Effector memory CD4-positive, alpha-beta T cell (primary cell): Measurements from ENCODE around the gene EIF2S2.
"Not testable (repeated sequence)": the region's sequence is repeated elsewhere in the genome, so short reads cannot be mapped to it uniquely, and the experiment has no call there.

ENCODE experiments used
- DNase-seq, 3 donors: peaks; one replicate each; pipeline ENCODE4 v3.0.0-alpha.2; 2020
- H3K27ac ChIP-seq: 2 replicates; pipeline ENCODE4 v1.7.0; 2013; ENCODE audit warnings: mild to moderate bottlenecking, low read length, moderate library complexity; ENCODE audit not compliant: insufficient read depth, poor library complexity, severe bottlenecking
- H3K27me3 ChIP-seq: replicated peaks from 2 replicates; pipeline ENCODE4 v1.7.0; 2013; ENCODE audit warnings: mild to moderate bottlenecking, low read length; ENCODE audit not compliant: insufficient read depth, control insufficient read depth, poor library complexity, severe bottlenecking
- H3K36me3 ChIP-seq: 2 replicates; pipeline ENCODE4 v1.7.0; 2013; ENCODE audit warnings: mild to moderate bottlenecking, low read length, moderate library complexity; ENCODE audit not compliant: control insufficient read depth, insufficient read depth
- H3K4me1 ChIP-seq: 2 replicates; pipeline ENCODE4 v1.7.0; 2013; ENCODE audit warnings: low read length, mild to moderate bottlenecking; ENCODE audit not compliant: control insufficient read depth, insufficient read depth, poor library complexity, severe bottlenecking
- H3K4me3 ChIP-seq: 2 replicates; pipeline ENCODE4 v1.7.0; 2013; ENCODE audit warnings: low read length, low read depth, mild to moderate bottlenecking; ENCODE audit not compliant: insufficient read depth, poor library complexity, severe bottlenecking
- H3K9me3 ChIP-seq: 2 replicates; pipeline ENCODE4 v1.7.0; 2013; ENCODE audit warnings: mild to moderate bottlenecking, low read length, moderate library complexity; ENCODE audit not compliant: control insufficient read depth

Gene EIF2S2

DNA sequence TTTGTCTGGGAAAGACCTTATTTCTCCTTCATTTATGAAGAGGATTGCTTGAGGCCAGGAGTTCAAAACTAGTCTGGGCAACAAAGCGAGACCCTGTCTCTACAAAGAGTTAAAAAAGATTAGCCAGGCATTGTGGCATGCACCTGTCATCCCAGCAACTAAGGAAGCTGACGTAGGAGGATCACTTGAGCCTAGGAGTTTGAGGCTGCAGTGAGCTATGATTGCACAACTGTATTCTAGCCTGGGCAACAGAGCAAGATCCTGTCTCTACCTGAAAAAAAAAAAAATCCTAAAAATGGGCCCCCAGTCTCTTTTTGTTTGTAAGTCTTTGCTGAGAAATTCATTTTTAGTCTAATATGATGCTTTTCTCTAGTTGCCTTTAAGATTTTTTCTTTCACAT is 29.2 kb upstream of the EIF2S2 start:
- Histone ChIP-seq H3K36me3 (no peaks in the 10 kb centered on the region), H3K9me3 (no peaks in the 10 kb centered on the region), H3K27ac (no peak overlapping the region), H3K4me3 (no peak overlapping the region), H3K27me3 (no peaks in the 10 kb centered on the region), H3K4me1 (no peaks in the 10 kb centered on the region)
- no peak for DNase-seq

DNA sequence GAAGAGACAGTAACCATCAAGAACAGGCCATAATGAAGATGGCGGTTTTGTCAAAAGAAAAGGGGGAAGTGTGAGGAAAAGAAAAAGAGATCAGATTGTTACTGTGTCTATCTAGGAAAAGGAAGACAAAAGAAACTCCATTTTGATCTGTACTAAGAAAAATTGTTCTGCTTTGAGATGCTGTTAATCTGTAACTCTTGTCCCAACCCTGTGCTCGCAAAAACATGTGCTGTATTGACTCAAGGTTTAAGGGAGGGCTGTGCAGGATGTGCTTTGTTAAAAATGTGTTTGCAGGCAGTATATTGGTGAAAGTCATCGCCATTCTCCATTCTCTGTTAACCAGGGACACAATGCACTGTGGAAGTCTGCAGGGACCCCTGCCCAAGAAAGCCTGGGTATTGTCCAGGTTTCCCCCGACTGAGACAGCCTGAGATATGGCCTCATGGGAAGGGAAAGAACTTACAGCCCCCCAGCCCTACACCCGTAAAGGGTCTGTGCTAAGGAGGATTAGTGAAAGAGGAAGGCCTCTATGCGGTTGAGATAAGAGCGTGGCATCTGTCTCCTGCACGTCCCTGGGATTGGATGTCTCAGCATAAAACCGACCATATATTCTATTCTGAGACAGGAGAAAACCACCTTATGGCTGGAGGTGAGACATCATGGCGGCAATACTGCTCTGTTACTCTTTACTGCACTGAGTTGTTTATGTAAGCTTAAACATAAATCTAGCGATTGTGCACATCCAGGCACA is 23.7 kb upstream of the EIF2S2 start:
- H3K9me3 ChIP-seq, H3K36me3 ChIP-seq, H3K4me3 ChIP-seq, DNase-seq, H3K27me3 ChIP-seq, H3K4me1 ChIP-seq, H3K27ac ChIP-seq: not testable (repeated sequence)

DNA sequence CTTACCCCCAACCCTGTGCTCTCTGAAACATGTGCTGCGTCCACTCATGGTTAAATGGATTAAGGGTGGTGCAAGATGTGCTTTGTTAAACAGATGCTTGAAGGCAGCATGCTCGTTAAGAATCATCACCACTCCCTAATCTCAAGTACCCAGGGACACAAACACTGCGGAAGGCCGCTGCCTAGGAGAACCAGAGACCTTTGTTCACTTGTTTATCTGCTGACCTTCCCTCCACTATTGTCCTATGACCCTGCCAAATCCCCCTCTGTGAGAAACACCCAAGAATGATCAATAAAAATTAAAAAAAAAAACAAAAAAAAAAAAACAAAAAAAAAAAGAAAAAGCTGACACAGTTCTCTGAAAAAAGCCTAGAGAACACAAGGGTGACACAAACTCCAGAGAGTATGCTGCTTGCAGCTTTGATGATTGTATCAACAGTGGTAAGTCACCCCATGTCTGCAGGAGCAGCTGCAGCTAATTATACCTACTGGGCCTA is 21.4 kb upstream of the EIF2S2 start:
- not testable (repeated sequence) for H3K27ac ChIP-seq, DNase-seq

DNA sequence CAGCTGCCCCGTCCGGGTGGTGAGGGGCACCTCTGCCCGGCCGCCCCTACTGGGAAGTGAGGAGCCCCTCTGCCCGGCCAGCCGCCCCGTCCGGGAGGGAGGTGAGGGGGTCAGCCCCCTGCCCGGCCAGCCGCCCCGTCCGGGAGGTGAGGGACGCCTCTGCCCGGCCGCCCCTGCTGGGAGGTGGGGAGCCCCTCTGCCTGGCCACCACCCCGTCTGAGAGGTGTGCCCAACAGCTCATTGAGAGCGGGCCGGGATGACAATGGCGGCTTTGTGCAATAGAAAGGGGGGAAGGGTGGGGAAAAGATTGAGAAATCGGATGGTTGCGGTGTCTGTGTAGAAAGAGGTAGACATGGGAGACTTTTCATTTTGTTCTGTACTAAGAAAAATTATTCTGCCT is 20.9 kb upstream of the EIF2S2 start:
- H3K27me3 ChIP-seq, H3K4me3 ChIP-seq, H3K4me1 ChIP-seq, H3K9me3 ChIP-seq, H3K36me3 ChIP-seq, H3K27ac ChIP-seq, DNase-seq: not testable (repeated sequence)

More for the DNA sequence above, 21.4 kb upstream of the EIF2S2 start:
- not testable (repeated sequence) for H3K4me3 ChIP-seq, H3K4me1 ChIP-seq, H3K36me3 ChIP-seq, H3K27me3 ChIP-seq, H3K9me3 ChIP-seq

DNA sequence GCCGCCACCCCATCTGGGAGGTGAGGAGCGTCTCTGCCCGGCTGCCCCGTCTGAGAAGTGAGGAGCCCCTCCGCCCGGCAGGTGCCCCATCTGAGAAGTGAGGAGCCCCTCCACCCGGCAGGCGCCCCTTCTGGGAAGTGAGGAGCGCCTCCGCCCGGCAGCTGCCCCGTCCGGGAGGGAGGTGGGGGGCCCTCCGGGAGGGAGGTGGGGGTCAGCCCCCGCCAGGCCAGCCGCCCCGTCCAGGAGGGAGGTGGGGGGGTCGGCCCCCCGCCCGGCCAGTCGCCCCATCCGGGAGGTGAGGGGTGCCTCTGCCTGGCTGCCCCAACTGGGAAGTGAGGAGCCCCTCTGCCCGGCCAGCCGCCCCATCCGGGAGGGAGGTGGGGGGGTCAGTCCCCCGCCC is 20.4 kb upstream of the EIF2S2 start:
- not testable (repeated sequence) for H3K27ac ChIP-seq, H3K36me3 ChIP-seq, H3K4me1 ChIP-seq, DNase-seq, H3K9me3 ChIP-seq, H3K27me3 ChIP-seq, H3K4me3 ChIP-seq

DNA sequence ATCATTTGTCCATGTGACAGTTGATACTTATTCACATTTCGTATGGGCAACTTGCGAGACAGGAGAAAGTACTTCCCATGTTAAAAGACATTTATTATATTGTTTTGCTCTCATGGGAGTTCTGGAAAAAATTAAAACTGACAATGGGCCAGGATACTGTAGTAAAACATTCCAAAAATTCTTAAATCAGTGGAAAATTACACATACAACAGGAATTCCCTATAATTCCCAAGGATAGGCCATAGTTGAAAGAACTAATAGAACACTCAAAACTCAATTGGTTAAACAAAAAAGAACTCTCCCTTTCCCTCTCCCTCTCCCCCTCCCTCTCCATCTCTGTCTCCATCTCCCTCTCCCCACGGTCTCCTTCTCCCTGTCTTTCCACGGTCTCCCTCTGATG is 19.4 kb upstream of the EIF2S2 start:
- Histone ChIP-seq H3K27ac (no peak overlapping the region), H3K27me3 (no peaks in the 10 kb centered on the region), H3K9me3 (no peaks in the 10 kb centered on the region), H3K4me3 (no peak overlapping the region), H3K36me3 (no peaks in the 10 kb centered on the region), H3K4me1 (no peaks in the 10 kb centered on the region)
- no peak for DNase-seq

DNA sequence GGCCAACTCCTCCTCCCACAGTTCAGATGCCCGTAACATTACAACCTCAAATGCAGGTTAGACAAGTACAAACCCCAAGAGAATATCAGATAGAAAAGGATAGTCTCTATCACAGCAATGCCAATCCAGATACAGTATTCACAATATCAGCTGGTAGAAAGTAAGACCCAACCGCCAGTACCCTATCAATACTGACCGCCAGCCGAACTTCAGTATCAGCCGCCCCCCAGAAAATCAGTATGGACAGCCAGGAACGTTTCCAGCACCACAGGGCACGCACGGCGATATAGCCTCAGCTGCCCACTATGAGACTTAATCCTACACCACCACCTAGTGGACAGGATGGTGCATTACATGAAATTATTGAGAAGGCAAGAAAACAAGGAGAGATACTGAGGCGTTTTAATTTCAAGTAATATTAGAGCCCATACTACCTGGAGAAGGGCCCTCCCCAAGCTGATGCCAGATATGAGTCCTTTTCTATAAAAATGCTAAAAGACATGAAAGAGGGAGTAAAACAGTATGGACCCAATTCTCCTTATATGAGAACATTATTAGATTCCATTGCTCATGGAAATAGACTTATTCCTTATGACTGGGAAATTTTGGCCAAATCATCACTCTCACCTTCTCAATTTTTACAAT is 17.6 kb upstream of the EIF2S2 start:
- peak in 2 of 3 donors; percentile 18 to 41 for DNase-seq
- H3K9me3 ChIP-seq: no peaks in the 10 kb centered on the region
- H3K27ac ChIP-seq: no peak overlapping the region
- H3K27me3 ChIP-seq: no peaks in the 10 kb centered on the region
- no peaks in the 10 kb centered on the region for H3K36me3 ChIP-seq
- H3K4me3 ChIP-seq: no peak overlapping the region
- no peaks in the 10 kb centered on the region for H3K4me1 ChIP-seq

DNA sequence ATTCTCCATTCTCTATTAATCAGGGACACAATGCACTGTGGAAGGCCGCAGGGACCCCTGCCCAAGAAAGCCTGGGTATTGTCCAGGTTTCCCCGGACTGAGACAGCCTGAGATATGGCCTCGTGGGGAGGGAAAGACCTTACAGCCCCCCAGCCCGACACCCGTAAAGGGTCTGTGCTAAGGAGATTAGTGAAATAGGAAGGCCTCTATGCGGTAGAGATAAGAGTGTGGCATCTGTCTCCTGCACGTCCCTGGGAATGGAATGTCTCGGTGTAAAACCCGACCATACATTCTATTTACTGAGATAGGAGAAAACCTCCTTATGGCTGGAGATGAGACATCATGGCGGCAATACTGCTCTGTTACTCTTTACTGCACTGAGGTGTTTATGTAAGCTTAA is 15.7 kb upstream of the EIF2S2 start:
- no peaks in the 10 kb centered on the region for H3K9me3 ChIP-seq
- no peaks in the 10 kb centered on the region for H3K27me3 ChIP-seq
- no peak overlapping the region for H3K27ac ChIP-seq
- H3K36me3 ChIP-seq: no peaks in the 10 kb centered on the region
- H3K4me1 ChIP-seq: no peaks in the 10 kb centered on the region
- no peak for DNase-seq
- H3K4me3 ChIP-seq: no peak overlapping the region

DNA sequence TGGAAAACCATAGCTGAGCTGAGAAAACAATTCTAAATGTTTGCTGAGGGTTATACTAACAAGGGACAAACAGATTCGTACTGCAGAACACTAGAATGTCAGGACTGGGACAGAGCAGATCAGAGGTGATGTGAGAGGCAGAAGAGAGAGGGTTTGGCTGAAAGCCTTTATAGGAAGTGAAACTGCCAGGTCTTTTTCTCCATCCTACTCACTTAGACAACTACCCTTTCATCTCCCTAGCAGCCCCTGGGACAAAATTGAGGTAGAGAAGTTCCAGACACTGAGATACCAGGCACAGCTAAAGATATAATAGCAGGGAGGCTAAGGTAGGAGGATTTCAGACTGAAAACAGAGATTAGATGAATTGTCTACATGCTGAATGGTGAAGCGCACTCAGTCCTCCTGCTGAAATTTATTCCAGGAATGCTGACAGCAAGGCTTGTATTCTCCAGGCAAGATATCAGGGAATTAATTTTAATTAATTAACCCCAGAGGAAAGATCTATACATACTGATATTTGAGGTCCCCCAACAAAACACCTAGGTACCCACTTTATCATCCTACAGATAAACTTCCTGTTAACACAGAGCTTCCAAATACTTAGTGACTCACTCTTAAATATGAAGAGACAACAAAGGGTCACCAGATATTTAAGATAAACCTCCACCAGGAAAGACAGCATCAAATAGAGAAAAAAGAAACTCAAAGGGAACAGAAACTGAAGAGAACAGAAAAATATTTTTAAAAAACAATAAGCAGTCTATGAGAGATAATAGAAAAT is 12.6 kb upstream of the EIF2S2 start:
- H3K27me3 ChIP-seq: no peaks in the 10 kb centered on the region
- H3K4me3 ChIP-seq: no peak overlapping the region
- no peak for DNase-seq
- H3K9me3 ChIP-seq: no peaks in the 10 kb centered on the region
- no peak overlapping the region for H3K27ac ChIP-seq
- H3K4me1 ChIP-seq: no peaks in the 10 kb centered on the region
- no peaks in the 10 kb centered on the region for H3K36me3 ChIP-seq

DNA sequence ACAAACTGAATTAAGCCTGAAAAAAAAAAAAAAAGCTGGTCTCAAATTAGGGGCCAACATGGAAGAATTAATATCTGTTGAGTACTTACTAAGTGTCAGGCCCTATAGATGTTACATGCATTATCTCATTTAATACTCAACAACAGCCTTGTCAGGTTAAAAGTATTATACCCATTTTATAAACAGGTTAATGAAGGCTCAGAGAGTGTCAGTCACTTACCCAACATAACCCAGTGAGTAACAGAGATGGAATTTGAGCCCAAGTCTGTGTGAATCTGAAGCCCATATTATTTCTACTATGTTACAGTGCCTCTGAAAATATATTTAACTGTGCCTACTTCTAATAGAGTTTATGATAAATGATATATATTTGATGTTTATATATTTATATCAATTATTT is 11.3 kb upstream of the EIF2S2 start:
- H3K9me3 ChIP-seq: no peaks in the 10 kb centered on the region
- H3K4me3 ChIP-seq: no peak overlapping the region

More for the DNA sequence above, 11.3 kb upstream of the EIF2S2 start:
- no peak overlapping the region for H3K27ac ChIP-seq
- no peak for DNase-seq
- no peaks in the 10 kb centered on the region for H3K36me3 ChIP-seq
- no peaks in the 10 kb centered on the region for H3K27me3 ChIP-seq
- no peaks in the 10 kb centered on the region for H3K4me1 ChIP-seq
